Fibroblast of the conjunctiva (primary cell): ENCODE results near the gene MAN2C1.
"Not testable (repeated sequence)": the region's sequence is repeated elsewhere in the genome, so short reads cannot be mapped to it uniquely, and the experiment has no call there.

ENCODE experiments used
- DNase-seq: peaks from one replicate; pipeline ENCODE4 v3.0.0-alpha.2; 2010; ENCODE audit warnings: low read depth

Gene MAN2C1

DNA sequence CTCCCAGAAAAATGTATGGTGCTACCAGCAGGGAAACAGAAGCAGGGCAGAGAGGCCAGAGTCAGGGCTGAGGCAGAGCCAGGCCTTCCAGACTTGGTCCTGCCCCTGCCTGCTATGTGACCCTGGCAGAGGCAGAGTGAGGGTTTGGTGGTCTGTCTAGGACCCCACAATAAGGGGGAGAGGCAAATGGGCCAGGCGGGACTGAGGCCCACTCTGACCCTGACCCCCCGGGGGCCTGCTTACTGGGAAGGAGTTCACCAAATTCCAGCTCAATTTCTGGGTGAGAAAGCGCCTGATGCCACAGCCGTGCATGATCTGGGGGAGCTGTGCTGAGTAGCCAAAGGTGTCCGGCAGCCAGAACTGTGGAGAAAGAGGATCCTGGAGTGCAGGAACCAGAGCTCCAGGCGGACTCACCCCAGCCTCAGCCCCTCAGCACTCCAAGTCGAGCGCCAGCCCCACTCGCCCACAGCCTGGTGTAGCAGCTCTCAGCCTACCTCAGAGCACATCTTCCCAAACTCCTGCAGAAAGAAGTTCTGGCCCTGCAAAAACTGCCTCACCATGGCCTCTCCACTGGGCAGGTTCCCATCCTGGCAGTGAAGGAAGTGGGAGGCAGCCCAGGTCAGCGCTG, 6.9 kb downstream of the MAN2C1 start:
- DNase-seq, result no peak

DNA sequence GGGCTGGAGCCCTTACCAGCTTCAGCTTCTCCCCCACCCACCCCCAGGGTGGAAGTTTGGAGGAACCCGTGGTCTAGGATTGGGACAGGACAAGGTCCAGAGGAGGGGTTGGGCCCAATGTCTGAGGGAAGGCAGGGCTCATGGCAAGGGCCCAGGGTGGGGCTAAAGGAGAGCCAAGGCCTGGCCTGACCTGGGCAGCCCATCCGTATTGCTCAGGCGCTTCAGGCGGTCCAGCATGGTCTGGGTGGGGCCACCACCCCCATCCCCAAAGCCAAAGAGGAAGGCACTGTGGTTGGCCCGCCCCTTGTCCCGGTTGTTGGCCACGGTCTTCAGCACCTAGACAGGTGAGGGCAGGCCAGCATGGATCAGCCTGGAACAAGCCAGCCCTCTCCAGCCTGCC, 7.6 kb downstream of the MAN2C1 start:
- DNase-seq, result no peak

DNA sequence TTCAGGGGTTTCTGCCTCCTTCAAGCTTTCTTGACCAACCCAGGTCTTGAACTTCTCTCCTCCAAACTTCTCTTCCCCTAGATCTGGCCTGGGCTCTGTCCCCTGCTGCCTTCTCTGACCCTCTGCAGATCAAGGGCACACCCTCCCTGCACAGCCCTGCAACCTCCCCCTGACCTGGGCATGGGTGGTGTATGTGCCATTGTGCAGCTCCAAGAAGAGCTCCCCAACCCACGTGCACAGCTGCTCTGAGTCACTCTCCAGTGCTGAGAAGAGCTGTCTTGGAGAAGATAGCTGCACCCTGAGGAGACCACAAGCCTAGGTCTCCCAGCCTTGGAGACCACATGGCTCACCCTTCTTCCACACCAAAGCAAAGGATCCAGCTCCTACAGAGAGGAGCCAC, 8.0 kb downstream of the MAN2C1 start:
- DNase-seq, result no peak

DNA sequence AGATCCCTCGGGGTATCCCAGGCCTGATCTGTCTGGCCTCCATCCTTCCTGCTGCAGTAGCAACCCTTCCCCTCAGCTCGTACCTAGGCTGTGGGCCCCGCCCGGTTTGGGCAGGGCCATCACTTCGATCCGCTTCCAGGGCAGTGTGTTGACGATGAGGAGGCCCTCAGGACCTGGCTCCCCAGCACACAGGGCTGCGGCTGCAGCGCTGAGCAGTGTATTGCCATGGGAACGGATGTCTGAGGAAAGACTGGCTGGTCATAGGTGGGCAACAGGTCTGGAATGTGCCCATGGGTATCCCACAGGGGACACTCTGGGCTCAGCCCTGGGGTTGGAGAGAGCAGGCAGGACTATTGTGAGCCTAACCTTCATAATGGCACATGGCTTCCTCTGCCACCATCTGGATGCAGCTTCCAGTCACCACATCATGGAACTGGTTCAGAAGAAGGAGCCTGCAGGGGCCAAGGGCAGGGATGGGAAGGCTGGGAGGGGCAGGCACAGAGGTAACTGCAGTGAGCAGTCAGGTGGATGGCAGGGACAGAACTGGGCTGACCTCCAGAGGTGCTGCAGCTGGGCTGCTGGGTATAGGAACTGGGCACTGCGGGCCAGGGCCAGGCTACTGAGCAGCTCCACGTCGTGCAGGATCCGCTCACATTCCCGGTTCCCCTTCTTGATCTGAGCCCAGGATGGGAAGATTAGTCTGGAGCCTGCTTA, 8.7 kb downstream of the MAN2C1 start:
- no peak for DNase-seq

DNA sequence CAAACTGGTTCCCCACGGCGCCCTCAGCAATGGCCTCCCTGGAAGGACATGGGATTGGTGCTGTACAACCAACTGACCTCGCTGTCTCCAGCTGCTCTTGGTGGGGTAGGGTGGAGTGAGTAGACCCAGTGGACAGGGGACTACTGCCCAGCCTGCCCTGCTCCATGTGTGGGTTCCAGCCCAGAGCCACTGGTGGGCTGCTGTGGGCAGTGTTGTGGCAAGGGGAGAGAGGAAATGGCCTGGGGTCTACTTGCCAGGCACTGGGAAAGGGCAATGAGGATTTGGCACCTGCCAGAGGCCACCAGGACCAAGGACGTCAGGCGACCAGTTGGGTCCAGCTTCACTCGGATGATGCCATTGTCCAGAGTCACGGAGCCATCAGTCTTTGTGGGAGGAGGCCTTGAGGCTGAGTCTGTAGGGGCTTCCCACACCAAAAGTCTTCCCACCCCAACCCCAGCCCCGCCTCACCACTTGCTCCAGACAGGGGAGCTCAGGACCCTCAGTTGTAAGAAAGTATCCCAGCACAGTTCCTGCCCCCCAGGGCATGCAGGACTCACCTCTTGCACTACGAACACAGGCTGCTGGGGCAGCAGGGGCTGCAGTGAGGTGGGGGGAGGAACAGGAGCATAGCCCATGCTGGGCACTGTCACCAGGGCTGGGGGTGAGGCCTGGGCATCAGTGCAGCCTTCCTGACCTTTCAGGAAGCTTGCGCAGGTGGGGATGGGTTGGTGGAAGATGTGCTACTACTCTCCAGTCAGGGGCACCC, 9.5 kb downstream of the MAN2C1 start:
- DNase-seq, result no peak

DNA sequence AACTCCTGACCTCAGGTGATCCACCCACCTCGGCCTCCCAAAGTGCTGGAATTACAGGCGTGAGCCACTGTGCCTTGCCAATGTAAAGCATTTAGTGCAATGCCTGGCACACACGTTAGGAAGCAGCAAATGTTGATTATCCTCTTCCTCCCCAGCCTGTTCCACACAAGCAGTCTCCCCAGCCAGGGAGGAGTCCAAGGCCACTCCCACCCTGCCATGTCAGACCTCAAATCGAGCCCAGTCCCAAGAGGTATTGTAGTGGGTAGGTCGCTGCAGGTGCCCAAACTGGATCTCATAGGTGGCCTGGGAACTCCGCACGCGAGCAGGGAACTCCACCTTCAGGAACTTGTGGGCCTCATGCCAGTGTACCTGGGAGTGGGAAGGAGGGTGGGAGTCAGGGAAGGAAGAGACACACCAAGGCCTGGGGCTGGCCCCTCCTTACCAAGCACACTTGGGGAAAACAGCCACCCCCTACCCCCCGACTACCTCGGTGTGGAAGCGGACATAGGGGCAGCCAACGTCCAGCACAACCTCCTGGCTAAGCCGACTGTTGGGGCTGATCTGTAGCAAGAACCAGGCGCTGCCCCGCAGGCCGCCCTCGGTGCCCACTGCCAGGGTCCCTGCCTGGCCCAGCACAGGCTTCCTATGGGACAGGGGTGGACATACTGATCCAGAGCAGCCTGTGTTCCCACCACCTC, 10.3 kb downstream of the MAN2C1 start:
- DNase-seq, result no peak

DNA sequence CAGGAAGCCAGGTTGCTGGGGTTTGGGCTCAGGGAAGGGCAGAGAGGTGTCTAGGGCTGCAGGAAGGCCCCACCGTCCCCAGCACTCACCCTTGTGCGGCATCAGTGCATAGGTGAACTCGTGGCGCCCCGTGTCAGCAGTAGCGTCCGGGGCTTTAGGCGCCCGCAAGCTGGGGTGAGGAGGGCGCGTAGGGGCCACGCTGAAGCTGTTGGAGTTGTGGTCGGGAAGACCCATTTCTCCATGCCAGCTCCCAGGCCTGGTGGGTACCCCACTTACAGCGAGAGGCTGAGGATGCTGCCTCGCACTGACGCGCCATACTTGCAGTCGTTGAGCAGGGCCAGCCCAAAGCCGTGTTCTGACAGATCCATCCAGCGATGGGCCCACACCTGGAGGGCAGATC, 11.9 kb downstream of the MAN2C1 start:
- DNase-seq, result no peak

DNA sequence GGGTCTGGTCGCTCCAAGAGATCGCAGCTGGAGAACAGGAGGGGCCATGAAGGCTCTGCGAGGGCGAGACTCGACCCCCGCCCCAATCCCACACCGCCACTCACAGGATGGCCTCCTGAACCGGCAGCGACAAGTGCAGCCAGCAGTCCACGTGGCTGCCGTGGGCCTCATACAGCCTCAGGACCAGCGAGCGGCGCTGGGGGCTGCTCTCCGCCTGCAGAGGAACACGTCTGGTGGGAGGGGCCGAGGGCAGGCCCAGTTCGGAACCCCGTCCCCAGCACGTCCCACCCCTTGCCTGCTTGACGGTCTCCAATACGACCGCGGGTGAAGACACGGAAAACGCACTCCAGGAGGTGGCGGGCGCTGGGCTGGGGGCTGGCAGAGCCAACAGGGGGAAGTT, 12.4 kb downstream of the MAN2C1 start:
- DNase-seq, result no peak

DNA sequence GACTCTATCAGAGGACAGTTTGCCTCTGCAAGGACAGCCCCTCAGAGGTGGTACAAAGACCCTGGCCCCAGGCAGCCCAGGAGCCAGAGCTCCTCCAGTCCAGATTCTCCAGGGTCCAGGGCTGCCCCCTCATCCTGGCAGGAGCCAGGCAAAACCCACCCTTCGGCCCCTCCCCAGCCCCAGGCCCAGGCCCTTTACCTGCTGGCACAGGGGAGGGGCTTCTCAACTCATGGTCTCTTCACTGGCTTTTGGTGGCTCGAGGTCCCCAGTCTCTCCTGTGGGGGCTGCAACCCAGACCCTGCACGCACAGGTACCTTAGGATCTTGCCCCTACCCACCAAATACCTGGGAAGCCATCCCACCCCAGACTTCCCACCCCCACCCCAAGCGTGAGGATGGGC, 13.0 kb downstream of the MAN2C1 start:
- DNase-seq, result no peak

DNA sequence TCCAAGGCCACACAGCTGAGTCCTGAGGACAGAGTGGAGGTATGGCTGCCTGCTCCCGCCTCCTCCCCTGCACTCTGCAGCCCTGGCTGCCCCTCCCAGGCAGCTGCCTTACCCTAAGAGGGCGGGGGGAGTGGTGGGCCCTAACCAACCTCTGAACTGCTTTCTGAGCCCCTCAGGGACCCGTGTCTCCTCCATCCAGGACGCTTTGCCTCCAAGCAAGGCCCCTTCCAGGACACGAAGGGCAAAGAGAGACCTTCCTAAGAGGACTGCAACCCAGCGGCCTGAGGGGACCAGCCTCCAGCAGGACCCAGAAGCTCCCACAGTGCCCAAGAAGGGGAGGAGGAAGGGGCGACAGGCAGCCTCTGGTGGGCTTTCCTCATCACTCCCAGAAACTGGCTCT, 14.0 kb downstream of the MAN2C1 start:
- no peak for DNase-seq

DNA sequence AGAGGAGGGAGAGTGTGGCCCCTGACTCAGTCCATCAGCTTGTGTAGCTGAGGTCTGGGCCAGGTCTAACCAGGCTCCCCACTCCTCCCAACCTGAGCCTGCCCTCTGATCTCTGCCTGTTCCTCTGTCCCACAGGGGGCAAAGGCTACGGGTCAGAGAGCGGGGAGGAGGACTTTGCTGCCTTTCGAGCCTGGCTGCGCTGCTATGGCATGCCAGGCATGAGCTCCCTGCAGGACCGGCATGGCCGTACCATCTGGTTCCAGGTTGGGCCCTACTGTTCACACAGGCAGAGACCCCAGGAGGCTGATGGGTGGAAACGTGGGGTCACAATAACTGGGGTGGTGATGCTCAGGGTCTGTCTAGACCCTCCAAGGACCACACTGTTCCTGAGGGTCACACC, 14.8 kb downstream of the MAN2C1 start:
- no peak for DNase-seq

DNA sequence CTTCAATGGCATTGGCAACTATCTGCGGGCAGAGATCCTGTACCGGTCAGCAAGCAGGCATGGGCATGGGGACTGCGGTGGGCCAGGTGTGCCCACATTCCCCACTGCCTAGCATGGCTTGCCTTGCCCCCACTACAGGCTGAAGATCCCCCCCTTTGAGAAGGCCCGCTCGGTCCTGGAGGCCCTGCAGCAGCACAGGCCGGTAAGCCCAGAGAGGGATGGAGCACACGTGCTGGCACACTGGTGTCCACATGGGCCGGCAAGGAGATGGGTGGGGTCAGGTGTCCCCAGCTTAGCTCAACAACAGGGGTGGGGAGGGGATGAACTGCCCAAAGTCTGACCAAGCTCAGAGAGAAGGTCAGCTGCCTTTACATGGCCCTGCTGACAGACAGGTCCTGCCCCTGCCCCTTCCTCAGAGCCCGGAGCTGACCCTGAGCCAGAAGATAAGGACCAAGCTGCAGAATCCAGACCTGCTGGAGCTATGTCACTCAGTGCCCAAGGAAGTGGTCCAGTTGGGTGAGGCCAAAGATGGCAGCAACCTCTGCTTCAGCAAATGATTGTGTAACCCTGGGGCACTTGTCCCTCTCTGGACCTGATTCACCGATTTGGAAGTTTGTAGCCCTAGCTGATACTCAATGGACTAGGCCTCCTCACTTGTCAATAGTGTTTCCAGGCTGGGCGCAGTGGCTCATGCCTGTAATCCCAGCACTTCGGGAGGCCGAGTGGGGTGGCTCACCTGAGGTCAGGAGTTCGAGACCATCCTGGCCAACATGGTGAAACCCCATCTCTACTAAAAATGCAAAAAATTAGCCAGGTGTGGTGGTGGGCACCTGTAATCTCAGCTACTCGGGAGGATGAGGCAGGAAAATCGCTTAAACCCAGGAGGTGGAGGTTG, 16.0 kb downstream of the MAN2C1 start:
- no peak for DNase-seq

DNA sequence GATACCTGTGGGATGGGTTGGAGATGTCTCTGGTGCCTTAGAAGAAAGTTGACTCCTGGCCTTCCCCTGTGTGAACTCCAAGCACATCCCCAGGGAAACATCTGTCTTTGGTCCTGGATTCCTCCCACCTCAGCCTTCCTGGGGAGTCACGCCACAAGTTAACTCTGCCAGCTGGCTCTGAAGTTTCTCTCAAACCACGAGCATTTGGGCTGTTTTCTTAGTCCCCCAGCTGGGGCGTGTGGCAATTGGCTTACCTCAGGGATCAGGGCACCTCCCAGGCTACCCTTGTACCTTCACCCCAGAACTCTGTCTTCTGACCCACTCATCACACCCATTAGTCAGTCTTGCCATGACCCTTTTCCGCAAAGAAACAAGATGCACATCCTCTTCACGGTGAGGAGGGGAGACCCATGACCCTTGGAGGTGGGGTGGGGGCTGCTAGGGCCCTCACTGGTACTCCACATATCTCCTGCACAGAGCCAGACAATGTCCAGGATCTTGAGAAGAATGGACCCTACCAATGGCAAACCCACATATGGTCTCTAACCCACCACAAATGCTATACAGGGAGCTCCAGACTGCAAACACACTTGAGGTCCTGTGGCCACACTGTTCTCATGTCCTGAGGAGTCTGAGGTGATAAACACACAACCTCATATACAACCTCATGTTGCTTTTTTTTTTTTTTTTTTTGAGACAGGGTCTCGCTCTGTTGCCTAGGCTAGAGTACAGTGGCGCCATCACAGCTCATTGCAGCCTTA, 17.6 kb downstream of the MAN2C1 start:
- DNase-seq, result no peak

DNA sequence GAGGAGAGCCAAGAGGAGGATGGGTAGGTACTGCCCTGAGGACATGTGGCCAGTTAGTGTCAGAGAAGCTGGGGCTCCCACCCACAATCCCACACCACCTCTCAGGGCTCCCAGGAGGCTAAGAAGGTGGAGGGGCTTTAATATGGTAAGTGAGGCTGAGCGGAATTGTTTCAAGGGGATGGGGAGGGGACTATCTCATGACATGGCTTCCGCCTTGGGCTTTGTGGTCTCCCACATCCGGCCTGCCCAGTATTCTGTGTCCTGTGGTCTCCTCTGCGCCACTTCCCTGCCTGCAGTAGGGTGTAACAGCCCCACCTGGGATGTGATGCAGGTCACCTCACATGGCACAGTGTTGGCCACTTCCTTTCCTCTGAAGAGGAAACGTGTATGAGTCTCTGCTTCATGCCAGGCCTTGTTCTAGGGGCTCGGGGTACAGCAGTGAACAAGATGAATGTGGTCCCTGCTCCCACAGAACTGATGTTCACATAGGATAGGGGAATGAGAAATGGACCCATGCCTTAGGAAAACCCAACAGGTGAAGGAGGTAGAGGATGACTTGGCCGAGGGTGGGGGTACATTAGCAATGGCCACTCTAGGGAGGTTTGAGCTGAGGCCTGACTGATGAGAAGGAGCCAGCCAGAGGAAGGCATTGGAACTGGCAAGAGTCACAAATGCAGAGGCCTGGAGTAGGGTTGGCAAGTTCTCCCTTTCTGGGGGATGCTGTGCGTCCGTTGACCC, 18.4 kb downstream of the MAN2C1 start:
- no peak for DNase-seq

DNA sequence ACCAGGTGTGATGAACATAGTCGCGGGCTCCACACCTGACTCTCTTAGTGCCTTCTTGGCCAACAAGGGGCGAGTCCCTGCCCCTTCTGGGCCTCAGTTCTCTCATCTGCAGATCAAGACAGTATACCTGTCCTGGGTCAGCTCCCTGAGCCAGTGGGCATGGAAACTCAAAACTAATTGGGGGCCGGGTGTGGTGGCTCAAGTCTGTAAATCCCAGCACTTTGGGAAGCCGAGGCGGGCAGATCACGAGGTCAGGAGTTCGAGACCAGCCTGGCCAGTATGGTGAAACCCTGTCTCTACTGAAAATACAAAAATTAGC, 19.1 kb downstream of the MAN2C1 start:
- DNase-seq, result not testable (repeated sequence)

DNA sequence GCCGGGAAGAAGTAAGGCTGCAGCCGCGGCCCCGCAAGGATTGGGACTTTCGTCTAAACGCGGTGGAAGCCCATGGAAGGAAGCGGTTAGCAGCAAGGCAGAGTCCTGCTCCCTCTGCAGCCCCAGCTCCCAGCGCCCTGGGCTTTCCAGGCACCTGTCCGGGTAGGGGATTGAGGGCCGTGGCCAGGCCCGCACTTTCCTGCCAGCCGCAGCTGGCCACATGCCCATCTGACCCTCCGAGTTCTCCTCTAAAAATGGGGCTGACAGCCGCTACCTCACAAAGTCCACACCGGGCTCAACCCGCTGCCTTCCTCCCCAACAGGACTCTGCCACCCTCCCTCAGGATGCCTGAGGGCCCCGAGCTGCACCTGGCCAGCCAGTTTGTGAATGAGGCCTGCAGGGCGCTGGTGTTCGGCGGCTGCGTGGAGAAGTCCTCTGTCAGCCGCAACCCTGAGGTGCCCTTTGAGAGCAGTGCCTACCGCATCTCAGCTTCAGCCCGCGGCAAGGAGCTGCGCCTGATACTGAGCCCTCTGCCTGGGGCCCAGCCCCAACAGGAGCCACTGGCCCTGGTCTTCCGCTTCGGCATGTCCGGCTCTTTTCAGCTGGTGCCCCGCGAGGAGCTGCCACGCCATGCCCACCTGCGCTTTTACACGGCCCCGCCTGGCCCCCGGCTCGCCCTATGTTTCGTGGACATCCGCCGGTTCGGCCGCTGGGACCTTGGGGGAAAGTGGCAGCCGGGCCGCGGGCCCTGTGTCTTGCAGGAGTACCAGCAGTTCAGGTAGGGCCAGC, 19.7 kb downstream of the MAN2C1 start:
- no peak for DNase-seq

DNA sequence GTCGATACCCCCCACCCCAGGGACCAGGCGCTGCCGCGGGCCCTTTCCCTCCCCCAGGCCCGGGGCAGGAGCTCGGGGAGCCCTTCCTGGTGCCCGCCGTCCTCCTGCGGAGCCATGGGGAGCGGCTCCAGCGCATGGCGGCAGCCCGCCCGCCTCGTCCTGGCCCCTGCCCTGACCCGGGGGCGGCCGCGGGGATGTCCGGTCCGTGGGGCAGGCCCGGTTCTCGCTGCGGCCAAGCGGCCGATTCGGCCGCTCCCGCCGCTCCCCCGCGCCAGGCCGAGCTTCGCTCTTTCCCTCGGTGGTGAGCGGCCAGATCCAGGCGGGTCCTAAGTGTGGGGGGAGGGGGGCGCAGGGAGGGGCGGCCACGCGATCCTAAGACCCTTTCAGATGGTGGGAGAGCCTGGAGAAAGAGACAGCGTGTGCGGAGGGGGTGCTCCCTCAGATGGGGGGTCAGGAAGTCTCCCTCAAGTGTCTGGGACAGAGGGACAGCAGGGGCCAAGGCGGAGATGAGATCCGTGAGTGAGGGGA, 20.3 kb downstream of the MAN2C1 start:
- DNase-seq, result no peak

DNA sequence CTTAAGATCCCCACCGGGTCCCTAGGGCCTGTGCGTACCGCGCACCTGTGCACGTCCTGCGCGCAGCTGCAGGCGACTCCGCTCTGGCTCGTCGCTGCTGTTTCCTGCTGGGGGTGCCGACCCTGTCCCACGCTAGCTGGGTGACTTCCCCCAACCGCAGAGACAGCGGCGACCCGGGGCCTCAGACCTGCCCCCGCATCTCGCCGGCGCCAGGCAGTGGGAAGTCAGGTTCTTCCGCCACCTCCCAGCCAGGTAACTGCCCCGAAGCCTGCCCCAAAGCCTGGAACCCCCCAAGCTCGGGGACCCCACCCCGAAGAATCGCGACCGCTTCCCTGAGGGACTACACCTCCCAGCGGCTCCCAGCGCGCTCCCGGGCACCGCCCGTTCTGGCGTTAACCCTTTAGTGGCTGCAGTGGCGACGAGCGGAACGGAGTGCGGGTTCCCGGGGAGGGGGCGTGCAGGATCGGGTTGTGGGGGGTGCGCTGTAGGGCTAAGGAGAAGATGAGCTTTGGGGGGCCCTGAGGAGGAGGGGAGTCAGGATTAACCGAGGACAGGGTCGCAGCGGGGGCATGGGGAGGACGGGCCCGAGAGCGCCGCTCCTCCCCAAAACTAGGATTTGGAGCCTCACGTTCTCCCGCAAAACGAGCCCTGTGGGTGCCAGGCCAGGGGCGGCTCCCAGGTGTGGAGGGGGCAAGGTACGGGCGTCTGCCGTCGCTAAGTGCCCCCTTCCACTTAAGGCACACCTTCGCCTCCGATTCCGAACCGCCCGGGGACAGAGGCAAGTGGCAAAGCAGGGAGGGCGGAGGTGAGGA, 21.0 kb downstream of the MAN2C1 start:
- no peak for DNase-seq
